Measurements from ENCODE around the gene ITGB2.

- no peak for TF ChIP-seq CTCF (IDR thresholded peaks at IDR 0.05; ENCODE audit: low read length)
- no peak for TF ChIP-seq EZH2 (IDR thresholded peaks at IDR 0.05; ENCODE audit: borderline replicate concordance, low read length)
Measured at GRCh38 chr21:44942566-44942965, 21.9 kb upstream of the ITGB2 start.

Data from OCI-LY1 (cell line).